HG02870 (cell line): Measurements from ENCODE around the gene CRLF3.
"Not testable (repeated sequence)": the region's sequence is repeated elsewhere in the genome, so short reads cannot be mapped to it uniquely, and the experiment has no call there.

Experiments used
- ATAC-seq: cut with Tn5 transposase; IDR thresholded peaks from one replicate; pipeline ENCODE4 v1.9.1; 2021; ENCODE audit warnings: mild to moderate bottlenecking, moderate library complexity; ENCODE audit not compliant: unreplicated experiment

CRLF3 gene

GRCh38 chr17:30824356-30825145 is at the start of gene CRLF3:
TSS of gene CRLF3 (minus strand) at chr17:30824692. CDS start at chr17:30824651, 41 bp downstream.
- peak; percentile 86 for ATAC-seq

GRCh38 chr17:30869005-30869404 is 44.5 kb upstream of the CRLF3 start:
- ATAC-seq = no peak

GRCh38 chr17:30864636-30865035 is 40.1 kb upstream of the CRLF3 start:
- ATAC-seq = no peak

GRCh38 chr17:30858556-30859250 is 34.2 kb upstream of the CRLF3 start:
- no peak for ATAC-seq

GRCh38 chr17:30854146-30854545 is 29.7 kb upstream of the CRLF3 start:
- ATAC-seq = no peak

GRCh38 chr17:30848021-30848420 is 23.5 kb upstream of the CRLF3 start:
- ATAC-seq = no peak

GRCh38 chr17:30840771-30841170 is 16.3 kb upstream of the CRLF3 start:
- ATAC-seq = no peak

- no peak for ATAC-seq
Measured at GRCh38 chr17:30838202-30838807, 13.8 kb upstream of the CRLF3 start.

GRCh38 chr17:30832438-30833124 is 8.1 kb upstream of the CRLF3 start:
- ATAC-seq = no peak

GRCh38 chr17:30831663-30832437 is 7.4 kb upstream of the CRLF3 start, which contains the start of gene ATAD5:
TSS of gene ATAD5 (plus strand) at chr17:30831966. CDS start at chr17:30832348, 382 bp downstream.
- ATAC-seq = no peak

GRCh38 chr17:30831257-30831656 is 6.8 kb upstream of the CRLF3 start:
- ATAC-seq = no peak

GRCh38 chr17:30829022-30829421 is 4.5 kb upstream of the CRLF3 start:
- ATAC-seq = no peak

GRCh38 chr17:30827082-30827481 is 2.6 kb upstream of the CRLF3 start:
- no peak for ATAC-seq

GRCh38 chr17:30824002-30824355 is 513 bp downstream of the CRLF3 start:
- no peak for ATAC-seq

GRCh38 chr17:30823421-30823820 is 1.1 kb downstream of the CRLF3 start:
- no peak for ATAC-seq

- not testable (repeated sequence) for ATAC-seq
Measured at GRCh38 chr17:30822919-30823318, 1.6 kb downstream of the CRLF3 start.

- no peak for ATAC-seq
Measured at GRCh38 chr17:30821871-30822723, 2.4 kb downstream of the CRLF3 start.

GRCh38 chr17:30819971-30820705 is 4.4 kb downstream of the CRLF3 start:
- ATAC-seq = no peak

- ATAC-seq = no peak
Measured at GRCh38 chr17:30816165-30816564, 8.3 kb downstream of the CRLF3 start.
